Measurements from ENCODE around the gene C1QTNF5. TPM values are rescaled to one million over a fixed set of nuclear protein-coding genes. Genes with fewer than 3 reads are reported as not detected.

The C1QTNF5 gene
- total and polyA plus RNA-seq, 7 donors, result 3.2 to 12.0 (median 8.1) TPM

- no peaks in the 10 kb centered on the region for H3K27me3 ChIP-seq (ENCODE audit: insufficient read depth in 3 of 3, low read length in 2 of 3)
- intact Hi-C loops (cut with DNase I), result loop anchor here in 1 of 2 donors (10.0 kb wide), 1 partner anchor 106 kb away; the partner anchor contains the start of gene CBL
- H3K36me3 ChIP-seq (ENCODE audit: insufficient read depth in 1 of 2, low read depth in 1 of 2), result peaks cover 2 to 57% of the 10 kb centered on the region in 2 donors
- 78 to 86% (median 83%) methylated on average over 19 to 20 of the region's 20 CpGs for WGBS, 3 donors
- H3K4me1 ChIP-seq, result peaks cover 17% of the 10 kb centered on the region
- ATAC-seq (no peak), DNase-seq (no peak)
- H3K4me3 ChIP-seq, result no peak overlapping the region
- no peaks in the 10 kb centered on the region for H3K9me3 ChIP-seq
- TF ChIP-seq CTCF (IDR thresholded peaks at IDR 0.05), result no peak
- no peak overlapping the region for H3K27ac ChIP-seq
Measured at GRCh38 chr11:119310682-119311052, 30.0 kb downstream of the C1QTNF5 start.

- no peak overlapping the region for H3K4me3 ChIP-seq
- H3K36me3 ChIP-seq (ENCODE audit: insufficient read depth in 1 of 2, low read depth in 1 of 2), result peaks cover 2 to 57% of the 10 kb centered on the region in 2 donors
- 86 to 89% (median 87%) methylated on average over 17 of the region's 17 CpGs for WGBS, 3 donors
- no peak overlapping the region for H3K27ac ChIP-seq
- TF ChIP-seq CTCF (IDR thresholded peaks at IDR 0.05), result no peak
- intact Hi-C loops (cut with DNase I), result loop anchor here in 1 of 2 donors (10.0 kb wide), 1 partner anchor 105 kb away; the partner anchor contains the start of gene CBL
- H3K4me1 ChIP-seq, result peaks cover 20% of the 10 kb centered on the region
- ATAC-seq (no peak), DNase-seq (no peak)
- H3K27me3 ChIP-seq (ENCODE audit: insufficient read depth in 3 of 3, low read length in 2 of 3), result no peaks in the 10 kb centered on the region
- H3K9me3 ChIP-seq, result no peaks in the 10 kb centered on the region
Measured at GRCh38 chr11:119309953-119310681, 30.6 kb downstream of the C1QTNF5 start.

- intact Hi-C loops (cut with DNase I), result no loop called here
- no peak for DNase-seq
- peaks cover 27% of the 10 kb centered on the region for H3K4me1 ChIP-seq
- TF ChIP-seq CTCF (IDR thresholded peaks at IDR 0.05), result no peak
- H3K27me3 ChIP-seq (ENCODE audit: insufficient read depth in 3 of 3, low read length in 2 of 3), result no peaks in the 10 kb centered on the region
- no peak overlapping the region for H3K27ac ChIP-seq
- no peak for ATAC-seq
- H3K9me3 ChIP-seq, result no peaks in the 10 kb centered on the region
- 90 to 93% (median 91%) methylated on average over 11 of the region's 11 CpGs for WGBS, 3 donors
- peaks cover 2 to 52% of the 10 kb centered on the region in 2 donors for H3K36me3 ChIP-seq (ENCODE audit: insufficient read depth in 1 of 2, low read depth in 1 of 2)
- no peak overlapping the region for H3K4me3 ChIP-seq
Measured at GRCh38 chr11:119309411-119309810, 31.3 kb downstream of the C1QTNF5 start.

- Histone ChIP-seq H3K4me3 (no peak overlapping the region), H3K27ac (peak overlapping the region; percentile 89), H3K4me1 (peaks cover 40% of the 10 kb centered on the region), H3K27me3 (ENCODE audit: insufficient read depth in 3 of 3, low read length in 2 of 3) (no peaks in the 10 kb centered on the region), H3K36me3 (ENCODE audit: insufficient read depth in 1 of 2, low read depth in 1 of 2) (peaks cover 2 to 60% of the 10 kb centered on the region in 2 donors), H3K9me3 (no peaks in the 10 kb centered on the region)
- no peak for ATAC-seq
- WGBS, 3 donors, result 61 to 67% (median 65%) methylated on average over 5 of the region's 5 CpGs
- intact Hi-C loops (cut with DNase I), result no loop called here
- no peak for TF ChIP-seq CTCF (IDR thresholded peaks at IDR 0.05)
- DNase-seq, result no peak
Measured at GRCh38 chr11:119307974-119308373, 32.7 kb downstream of the C1QTNF5 start.
